Neural cell (in vitro differentiated cells): ENCODE data around the gene PLCB1. TPM values are rescaled to one million over a fixed set of nuclear protein-coding genes. Genes with fewer than 3 reads are reported as not detected.

ENCODE experiments used
- H2AFZ ChIP-seq: fragments of 200-600, 300-800 bp; sonication (generic), shearing (Covaris generic); 2 replicates; pipeline ENCODE4 v1.6.0; 2014; ENCODE audit warnings: low read depth, mild to moderate bottlenecking, antibody characterized with exemption, low read length, moderate library complexity
- H3F3A ChIP-seq: fragments of 200-600 bp; shearing (Covaris generic); 2 replicates; pipeline ENCODE4 v1.6.1; 2016; ENCODE audit warnings: mild to moderate bottlenecking, moderate library complexity, mixed read lengths, antibody characterized with exemption, low read length; ENCODE audit not compliant: insufficient read depth, poor library complexity, severe bottlenecking
- H3K27ac ChIP-seq: fragments of 200-600, 300-800 bp; sonication (generic), shearing (Covaris generic); 2 replicates; pipeline ENCODE4 v1.5.1; 2014; ENCODE audit warnings: mild to moderate bottlenecking, low read length, moderate library complexity
- H3K27me3 ChIP-seq: fragments of 300-800, 200-600 bp; sonication (generic), shearing (Covaris generic); 2 replicates; pipeline ENCODE4 v1.6.0; 2014; ENCODE audit warnings: mild to moderate bottlenecking, low read depth, low read length, moderate library complexity; ENCODE audit not compliant: insufficient read depth
- H3K36me3 ChIP-seq: fragments of 300-800, 200-600 bp; sonication (generic), shearing (Covaris generic); 2 replicates; pipeline ENCODE4 v1.5.1; 2014; ENCODE audit warnings: mild to moderate bottlenecking, antibody characterized with exemption, low read length, moderate library complexity; ENCODE audit not compliant: insufficient read depth
- H3K4me2 ChIP-seq: fragments of 300-800, 200-600 bp; sonication (generic), shearing (Covaris generic); 2 replicates; pipeline ENCODE4 v1.6.0; 2014; ENCODE audit warnings: mild to moderate bottlenecking, low read length
- H3K4me3 ChIP-seq: fragments of 300-800, 200-600 bp; sonication (generic), shearing (Covaris generic); 2 replicates; pipeline ENCODE4 v1.5.1; 2014; ENCODE audit warnings: mild to moderate bottlenecking, low read length, moderate library complexity
- H3K79me2 ChIP-seq: fragments of 200-600 bp; shearing (Covaris generic); replicated peaks from 2 replicates; pipeline ENCODE4 v1.6.0; 2014; ENCODE audit warnings: mild to moderate bottlenecking, low read length, moderate library complexity; ENCODE audit not compliant: insufficient read depth
- H3K9ac ChIP-seq: fragments of 300-800, 200-600 bp; sonication (generic), shearing (Covaris generic); 2 replicates; pipeline ENCODE4 v1.6.1; 2016; ENCODE audit warnings: mild to moderate bottlenecking, low read length, mixed read lengths
- H3K9me2 ChIP-seq: fragments of 200-600 bp; shearing (Covaris generic); 2 replicates; pipeline ENCODE4 v1.6.1; 2016; ENCODE audit warnings: mild to moderate bottlenecking, low read length, mixed read lengths; ENCODE audit not compliant: insufficient read depth
- H3K9me3 ChIP-seq: fragments of 200-600, 300-800 bp; sonication (generic), shearing (Covaris generic); 2 replicates; pipeline ENCODE4 v1.6.1; 2016; ENCODE audit warnings: mild to moderate bottlenecking, mixed run types, low read length, moderate library complexity, mixed read lengths
- H4K20me1 ChIP-seq: fragments of 200-600 bp; shearing (Covaris generic); 2 replicates; pipeline ENCODE4 v1.6.1; 2016; ENCODE audit warnings: mild to moderate bottlenecking, mixed run types; ENCODE audit not compliant: insufficient read depth
- CTCF ChIP-seq: fragments of 450-650 bp; IDR thresholded peaks from 2 replicates; pipeline ENCODE4 v1.5.1; 2014; ENCODE audit warnings: antibody characterized with exemption, mild to moderate bottlenecking, moderate library complexity; ENCODE audit not compliant: poor library complexity, severe bottlenecking
- EP300 ChIP-seq: fragments of 450-650 bp; conservative IDR thresholded peaks from 2 replicates; pipeline ENCODE4 v1.6.1; 2014; ENCODE audit warnings: antibody characterized with exemption, mild to moderate bottlenecking, moderate library complexity; ENCODE audit not compliant: poor library complexity, severe bottlenecking
- EZH2 ChIP-seq: fragments of 200-600, 300-800 bp; shearing (Covaris generic), sonication (generic); IDR thresholded peaks from 2 replicates; pipeline ENCODE4 v1.6.1; 2014; ENCODE audit warnings: antibody characterized with exemption, low read length, borderline replicate concordance, mild to moderate bottlenecking; ENCODE audit not compliant: insufficient read depth, poor library complexity, severe bottlenecking
- MXI1 ChIP-seq: fragments of 450-650 bp; conservative IDR thresholded peaks from 2 replicates; pipeline ENCODE4 v1.6.1; 2014; ENCODE audit warnings: antibody characterized with exemption, mild to moderate bottlenecking; ENCODE audit not compliant: poor library complexity, severe bottlenecking
- POLR2AphosphoS5 ChIP-seq: IDR thresholded peaks from 2 replicates; pipeline ENCODE4 v1.6.1; 2012
- RAD21 ChIP-seq: fragments of 450-650 bp; conservative IDR thresholded peaks from 2 replicates; pipeline ENCODE4 v1.6.1; 2014; ENCODE audit warnings: antibody characterized with exemption, mild to moderate bottlenecking, moderate library complexity
- REST ChIP-seq: IDR thresholded peaks from 2 replicates; pipeline ENCODE4 v1.6.1; 2012; ENCODE audit warnings: borderline replicate concordance
- SMC3 ChIP-seq: fragments of 450-650 bp; conservative IDR thresholded peaks from 2 replicates; pipeline ENCODE4 v1.6.1; 2014; ENCODE audit warnings: antibody characterized with exemption, mild to moderate bottlenecking, moderate library complexity; ENCODE audit not compliant: poor library complexity
- TAF1 ChIP-seq: IDR thresholded peaks from 2 replicates; pipeline ENCODE4 v1.6.1; 2012; ENCODE audit warnings: low read depth
- polyA plus RNA-seq: library from polyadenylated mRNA; depleted of rRNA; stranded (reverse); fragments of >200 nt; gene quantifications from 2 replicates; pipeline ENCODE4 v1.2.3, GENCODE V29; 2014

PLCB1 gene
- polyA plus RNA-seq, 1 donor from 2014 or later: 11.4 TPM

GRCh38 chr20:8518878-8519277, 386.8 kb downstream of the PLCB1 start:
- Histone ChIP-seq H3K9me2 (no peaks in the 10 kb centered on the region), H3K79me2 (no peaks in the 10 kb centered on the region), H3F3A (no peaks in the 10 kb centered on the region), H4K20me1 (no peaks in the 10 kb centered on the region), H3K9me3 (no peaks in the 10 kb centered on the region), H2AFZ (no peak overlapping the region), H3K27me3 (no peaks in the 10 kb centered on the region), H3K4me2 (no peak overlapping the region), H3K36me3 (no peaks in the 10 kb centered on the region), H3K4me3 (no peak overlapping the region), H3K9ac (no peak overlapping the region), H3K27ac (no peak overlapping the region)
- TF ChIP-seq TAF1 (no peak), REST (no peak), EZH2 (no peak), EP300 (no peak), MXI1 (no peak), POLR2AphosphoS5 (no peak), SMC3 (no peak), CTCF (no peak), RAD21 (no peak)

- no peaks in the 10 kb centered on the region for H3F3A ChIP-seq
- no peaks in the 10 kb centered on the region for H3K79me2 ChIP-seq
- TF ChIP-seq EP300 (no peak), EZH2 (no peak), POLR2AphosphoS5 (no peak), SMC3 (no peak), TAF1 (no peak), MXI1 (no peak), CTCF (no peak), RAD21 (no peak), REST (no peak)
- no peaks in the 10 kb centered on the region for H3K9me2 ChIP-seq
- no peak overlapping the region for H3K27ac ChIP-seq
- H3K27me3 ChIP-seq: no peaks in the 10 kb centered on the region
- no peak overlapping the region for H3K9ac ChIP-seq
- no peaks in the 10 kb centered on the region for H4K20me1 ChIP-seq
- no peak overlapping the region for H3K4me3 ChIP-seq
- no peak overlapping the region for H3K4me2 ChIP-seq
- no peaks in the 10 kb centered on the region for H3K36me3 ChIP-seq
- H2AFZ ChIP-seq: no peak overlapping the region
- H3K9me3 ChIP-seq: no peaks in the 10 kb centered on the region
These were observed 387.8 kb downstream of the PLCB1 start for GRCh38 chr20:8519887-8520286.
